ENCODE measurements around the gene RNGTT.
"Not testable (repeated sequence)": the region's sequence is repeated elsewhere in the genome, so short reads cannot be mapped to it uniquely, and the experiment has no call there.

Gene RNGTT

DNA sequence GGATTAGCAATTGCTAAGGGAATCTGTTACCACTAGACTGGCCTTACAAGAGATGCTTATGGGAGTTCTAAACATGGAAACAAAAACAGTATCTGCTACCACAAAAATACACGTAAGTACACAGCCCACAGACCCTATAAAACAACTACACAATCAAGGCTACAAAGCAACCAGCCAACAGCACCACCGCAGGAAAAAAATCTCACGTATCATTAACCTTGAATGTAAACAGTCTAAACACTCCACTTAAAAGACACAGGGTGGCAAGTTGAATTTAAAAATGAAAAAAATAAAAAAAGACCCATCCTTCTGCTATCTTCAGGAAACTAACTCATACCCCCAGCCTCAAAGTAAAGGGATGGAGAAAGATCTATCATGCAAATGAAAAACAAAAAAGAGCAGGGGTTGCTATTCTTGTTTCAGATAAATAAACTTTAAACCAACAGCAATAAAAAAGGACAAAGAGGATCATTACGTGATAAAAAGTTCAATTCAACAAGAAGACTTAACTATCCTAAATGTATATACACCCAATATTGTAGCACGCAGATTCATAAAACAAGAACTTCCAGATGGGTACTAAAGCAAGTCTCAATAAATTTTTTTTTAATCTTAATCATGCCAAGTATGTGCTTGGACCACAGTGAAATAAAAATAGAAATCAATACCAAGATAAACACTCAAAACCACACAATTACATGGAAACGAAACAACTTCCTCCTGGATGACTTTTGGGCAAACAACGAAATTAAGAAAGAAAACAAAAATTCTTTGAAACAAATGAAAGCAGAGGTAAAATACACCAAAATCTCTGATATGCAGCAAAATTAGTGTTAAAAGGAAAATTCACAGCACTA lies 52.3 kb downstream of the RNGTT start:
- no peak for ATAC-seq

DNA sequence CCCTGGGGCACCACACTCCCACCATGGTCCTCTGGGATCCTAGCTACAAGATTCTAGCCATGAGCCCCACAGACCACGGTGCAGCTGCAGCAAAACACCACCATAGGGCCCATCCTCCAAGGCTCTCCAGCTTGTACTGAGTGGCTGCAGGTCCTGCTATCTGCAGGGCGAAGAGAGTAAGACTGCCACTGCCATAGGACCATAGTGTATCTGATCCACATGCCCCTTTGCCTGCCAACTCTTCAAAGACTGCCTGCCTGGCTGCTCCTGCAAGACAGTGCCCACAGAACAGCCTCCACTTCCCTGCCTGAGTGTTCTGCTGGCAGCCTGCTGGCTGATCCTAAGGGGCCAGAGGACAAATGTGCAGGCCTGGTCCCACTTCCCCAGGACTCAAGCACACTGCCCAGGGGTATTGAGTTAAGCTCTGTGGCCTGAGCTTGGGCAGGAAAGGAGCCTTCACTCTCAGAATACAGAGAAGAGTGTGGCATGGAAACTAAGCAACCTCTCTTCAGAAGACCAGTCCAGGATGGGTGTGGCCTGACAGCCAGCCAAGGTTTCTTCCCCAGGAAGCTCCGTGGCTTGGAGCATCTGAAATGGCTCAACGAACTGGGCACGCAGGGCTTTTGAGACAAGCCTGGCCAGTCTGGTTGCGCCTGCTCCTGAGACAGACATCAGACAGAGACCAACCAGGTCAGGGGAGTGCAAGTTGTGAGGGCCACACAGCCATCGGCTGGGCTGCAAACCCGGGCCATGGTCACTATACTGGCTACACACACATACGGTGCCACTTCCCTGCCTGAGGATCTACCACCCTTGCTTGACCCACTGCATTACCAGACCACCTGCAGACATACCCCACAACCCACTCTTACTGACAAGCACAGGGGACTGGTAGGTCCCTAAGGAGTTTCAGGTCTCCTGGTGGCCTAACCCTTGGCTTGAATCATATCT lies 54.5 kb downstream of the RNGTT start:
- no peak for ATAC-seq

DNA sequence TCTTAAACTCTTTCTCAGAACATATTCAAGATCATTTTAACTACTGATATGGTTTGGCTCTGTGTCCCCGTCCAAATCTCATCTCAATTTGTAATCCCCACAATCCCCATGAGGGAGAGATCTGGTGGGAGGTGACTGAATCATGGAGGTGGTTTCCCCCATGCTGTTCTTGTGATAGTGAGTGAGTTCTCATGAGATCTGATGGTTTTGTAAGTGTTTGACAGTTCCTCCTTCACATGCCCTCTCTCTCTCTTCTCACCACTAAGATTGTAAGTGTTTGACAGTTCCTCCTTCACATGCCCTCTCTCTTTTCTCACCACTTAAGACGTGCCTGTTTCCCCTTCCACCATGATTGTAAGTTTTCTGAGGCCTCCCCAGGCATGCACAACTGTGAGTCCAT lies 56.3 kb downstream of the RNGTT start:
- ATAC-seq, result not testable (repeated sequence)

DNA sequence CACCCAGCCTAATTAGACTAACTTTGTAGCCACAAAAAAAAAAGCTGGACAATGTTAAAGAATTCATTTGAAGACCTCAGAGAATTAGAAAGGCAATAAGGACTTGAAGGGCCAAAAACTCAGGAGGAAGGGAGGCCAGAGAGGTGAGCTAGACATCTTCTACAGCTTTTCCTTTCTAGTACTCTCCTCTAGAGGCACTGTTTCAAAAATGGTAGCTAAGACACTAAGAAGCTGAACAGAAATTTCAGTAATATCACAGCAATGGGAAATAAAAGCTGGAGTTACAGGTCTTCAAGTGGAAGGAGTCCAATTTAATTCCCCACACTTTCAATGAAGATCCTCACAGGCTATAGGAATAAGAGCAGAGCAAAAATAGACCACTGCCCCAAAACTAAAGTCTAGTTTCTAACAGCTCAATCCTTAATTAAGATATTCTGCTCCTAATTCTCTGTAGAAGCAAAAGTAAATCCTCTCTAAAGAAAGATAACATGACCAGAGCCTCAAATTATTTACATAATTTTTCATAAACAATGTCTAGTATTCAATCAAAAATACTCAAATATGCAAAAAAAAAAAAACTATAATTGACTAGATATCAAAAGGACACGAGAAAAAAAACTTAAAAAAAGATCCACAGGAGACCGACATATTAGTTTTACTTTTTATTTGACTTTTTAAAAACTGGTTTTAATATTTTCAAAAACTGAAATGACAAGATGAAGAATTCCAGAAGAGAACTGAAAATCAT lies 63.7 kb downstream of the RNGTT start:
- ATAC-seq, result no peak

DNA sequence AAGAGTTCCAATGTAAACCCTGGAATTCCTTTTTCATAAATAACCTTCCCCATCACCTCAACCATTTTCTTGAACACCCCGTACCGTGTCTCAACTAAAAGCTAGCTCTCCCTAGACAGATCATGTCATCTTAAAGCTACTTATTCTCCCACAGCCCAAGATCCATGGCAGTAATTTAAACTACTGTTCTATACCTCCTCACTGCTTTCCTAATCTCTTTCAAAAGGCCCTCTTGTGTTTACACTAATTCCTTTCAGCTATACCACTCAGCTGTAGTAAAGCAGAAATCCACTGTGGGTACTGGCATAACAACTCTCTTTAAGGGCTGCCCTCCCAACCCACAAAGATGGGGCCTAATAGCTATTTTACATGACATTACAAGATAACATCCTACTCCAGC lies 67.5 kb downstream of the RNGTT start:
- ATAC-seq, result no peak

DNA sequence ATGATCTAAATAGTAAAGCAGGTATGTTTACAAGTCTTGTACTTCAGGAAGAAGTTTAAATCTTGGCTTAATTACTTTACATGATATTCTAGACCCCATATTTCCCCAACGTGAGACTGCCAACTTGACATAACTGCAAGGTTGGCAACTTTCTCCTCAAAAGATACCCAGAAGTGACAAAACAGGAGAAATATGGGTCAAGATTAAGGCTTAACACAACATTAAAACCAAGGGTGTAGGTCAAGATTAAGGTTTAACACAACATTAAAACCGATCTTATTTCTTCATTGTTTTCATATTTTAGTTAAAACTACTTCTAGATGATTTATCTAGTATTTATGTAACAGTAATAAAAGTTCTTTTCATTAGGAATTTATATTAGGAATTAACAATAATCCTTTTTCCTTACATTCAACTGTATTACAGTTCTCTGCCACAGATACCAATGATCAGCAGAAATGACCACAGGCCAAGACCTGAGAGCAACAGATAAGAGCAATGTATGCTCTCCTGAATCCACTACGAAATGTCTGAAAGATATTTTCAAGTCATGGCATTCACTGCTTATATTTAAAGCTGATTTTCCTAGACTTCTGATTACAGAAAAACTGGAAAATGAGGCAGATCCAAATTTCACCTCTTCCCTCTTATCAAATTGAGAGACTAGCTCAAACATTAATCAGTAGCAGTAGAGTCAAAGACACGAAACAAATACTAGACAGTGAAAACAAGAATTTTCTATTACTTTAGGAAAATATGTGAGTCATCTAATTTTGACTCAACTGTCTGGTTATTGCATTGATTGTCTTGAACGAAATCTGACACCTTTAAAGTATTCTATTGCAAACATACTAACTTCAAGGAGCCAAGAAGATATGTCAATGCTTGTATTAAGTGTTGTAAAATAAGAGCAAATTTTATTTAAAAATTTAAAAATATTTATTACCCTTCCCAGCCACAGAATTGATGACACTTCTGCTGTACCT lies 72.3 kb downstream of the RNGTT start:
- ATAC-seq, result peak; percentile 45 to 53

DNA sequence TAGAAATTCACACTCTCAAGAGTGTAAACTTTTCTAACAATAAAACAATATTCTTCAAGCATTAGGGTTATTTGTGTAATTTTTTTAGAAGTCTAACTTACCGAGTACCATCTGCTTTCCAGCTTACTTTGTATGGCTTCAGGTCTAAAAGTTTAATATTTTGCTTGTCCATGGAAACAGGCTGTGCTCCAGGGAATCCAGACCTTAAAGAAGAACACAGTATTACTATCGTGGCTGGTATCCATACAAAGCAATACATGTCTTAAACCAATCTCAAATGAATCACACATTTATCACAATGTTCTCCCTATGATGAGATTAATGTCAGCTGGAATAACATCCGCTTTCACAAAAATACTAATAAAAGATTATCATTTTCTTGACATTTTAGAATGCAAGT lies 73.0 kb downstream of the RNGTT start:
- no peak for ATAC-seq

DNA sequence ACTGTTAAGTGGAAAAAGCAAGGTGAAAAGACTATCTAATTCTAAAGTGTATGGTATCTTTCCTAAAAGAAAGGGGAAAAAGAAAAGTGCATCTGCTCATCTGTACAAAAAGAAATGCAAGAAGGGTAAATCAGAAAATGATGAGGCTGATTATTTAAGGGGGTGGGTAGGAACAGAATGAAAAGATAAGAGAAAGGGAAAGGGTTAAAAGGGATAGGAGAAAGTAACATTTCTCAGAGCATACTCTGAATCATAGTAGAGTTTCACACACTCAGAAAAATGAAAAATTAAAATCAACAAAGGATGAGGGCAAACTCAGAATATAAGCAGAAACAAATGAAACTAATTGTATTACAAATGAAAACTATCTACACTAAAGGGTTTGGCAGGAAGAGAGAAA lies 79.1 kb downstream of the RNGTT start:
- no peak for ATAC-seq

DNA sequence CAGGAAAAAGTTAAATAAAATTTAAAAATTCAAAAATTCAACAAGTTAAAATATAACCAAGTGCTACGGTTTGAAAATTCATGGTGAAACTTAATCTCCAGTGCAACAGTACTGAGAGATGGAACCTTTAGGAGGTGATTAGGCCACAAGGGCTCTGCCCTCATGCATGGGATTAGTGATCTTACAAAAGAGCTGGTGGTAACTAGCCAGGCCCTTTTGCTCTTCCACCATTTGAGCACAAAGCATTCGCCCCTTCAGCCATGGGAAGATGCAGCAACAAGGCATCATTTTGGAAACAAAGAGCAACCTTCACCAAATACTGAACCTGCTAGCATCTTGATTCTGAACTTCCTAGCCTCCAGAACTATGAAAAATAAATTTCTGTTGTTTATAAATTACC lies 80.9 kb downstream of the RNGTT start:
- no peak for ATAC-seq

DNA sequence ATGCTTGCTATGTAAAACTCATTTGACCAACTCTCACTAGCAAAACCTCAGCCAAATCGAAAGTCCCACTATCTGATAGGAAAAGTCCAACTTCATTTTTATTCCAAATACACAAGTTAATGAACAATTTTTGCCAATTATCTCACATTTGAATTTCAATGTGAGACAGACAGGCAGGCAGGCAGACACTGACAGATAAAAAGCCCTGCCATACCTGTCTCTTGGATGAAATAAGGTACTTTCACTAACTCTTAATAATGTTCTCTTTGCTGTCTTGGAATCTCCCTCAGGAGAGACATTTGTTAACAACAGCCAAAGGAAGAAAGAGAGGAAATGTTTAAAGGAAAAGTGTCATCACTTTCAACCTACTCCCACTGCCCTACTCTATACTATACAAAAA lies 82.0 kb downstream of the RNGTT start:
- no peak for ATAC-seq

DNA sequence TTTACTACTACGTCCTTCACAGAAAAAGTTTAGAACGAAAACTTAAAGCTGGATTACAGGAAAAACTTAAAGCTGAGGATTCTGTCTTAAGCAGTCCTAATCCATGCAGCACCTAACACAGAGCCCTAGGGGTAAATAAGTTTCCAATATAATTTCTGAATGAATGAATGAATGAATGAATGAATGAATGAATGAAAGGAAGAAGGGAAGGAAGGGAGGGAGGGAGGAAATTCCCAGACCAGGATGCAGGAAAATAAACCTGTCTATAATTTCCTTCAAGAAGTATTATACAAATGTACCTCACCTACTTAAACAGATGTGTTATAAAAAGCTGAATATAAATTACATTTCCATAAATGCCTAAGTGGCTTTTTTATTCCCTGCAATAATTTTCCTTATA lies 83.4 kb downstream of the RNGTT start:
- ATAC-seq, result no peak

DNA sequence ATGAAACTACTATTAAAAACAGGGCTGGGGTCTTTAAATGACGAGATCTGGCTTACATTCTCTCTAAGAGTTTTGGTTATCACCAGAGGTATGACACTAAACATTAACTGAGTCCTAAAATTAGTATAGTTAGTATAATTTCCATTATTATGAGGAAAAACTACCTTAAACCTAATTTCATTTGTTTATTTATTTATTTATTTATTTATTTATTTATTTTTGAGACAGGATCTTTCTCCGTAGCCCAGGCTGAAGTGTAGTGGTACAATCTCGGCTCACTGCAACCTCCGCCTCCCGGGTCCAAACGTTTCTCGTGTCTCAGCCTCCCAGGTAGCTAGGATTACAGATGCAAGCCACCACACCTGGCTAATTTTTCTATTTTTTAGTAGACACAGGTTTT lies 85.5 kb downstream of the RNGTT start:
- no peak for ATAC-seq

DNA sequence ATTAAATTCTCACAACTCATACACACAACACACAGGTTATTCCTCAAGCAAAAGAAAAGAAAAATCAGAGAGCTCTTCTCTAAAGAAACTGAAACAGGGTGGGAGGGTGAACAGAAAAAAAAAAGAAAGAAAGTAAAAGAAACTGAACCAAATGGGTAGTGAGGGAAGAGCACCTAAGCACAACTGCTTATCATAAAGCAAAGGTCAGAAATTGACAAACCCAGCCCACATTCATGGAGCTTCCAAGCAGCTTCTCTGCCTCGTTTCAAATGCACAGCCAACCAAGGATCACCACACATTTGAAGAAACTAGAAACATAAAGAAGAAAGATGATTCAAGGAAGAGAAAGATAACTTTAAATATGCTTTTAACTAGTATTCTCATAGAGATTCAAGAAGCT lies 90.5 kb downstream of the RNGTT start:
- no peak for ATAC-seq

DNA sequence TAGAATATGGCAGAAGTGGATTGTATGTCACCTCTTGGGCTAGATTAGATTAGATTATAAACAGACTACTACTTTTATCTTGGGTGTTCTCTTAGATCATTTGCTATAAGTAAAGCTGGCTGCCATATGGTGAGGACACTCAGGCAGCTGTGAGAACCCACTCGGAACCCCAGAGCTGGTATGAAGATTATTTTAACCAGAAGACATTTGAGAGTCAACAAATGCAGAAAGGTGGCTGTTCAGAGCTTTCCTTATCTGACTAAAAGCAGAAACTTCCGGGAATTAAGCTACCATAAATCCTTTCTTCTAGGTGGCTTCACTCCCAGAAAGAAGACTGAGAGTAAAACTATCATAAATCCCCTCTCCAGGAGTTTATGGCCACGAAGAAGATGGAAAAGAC lies 91.9 kb downstream of the RNGTT start:
- no peak for ATAC-seq

DNA sequence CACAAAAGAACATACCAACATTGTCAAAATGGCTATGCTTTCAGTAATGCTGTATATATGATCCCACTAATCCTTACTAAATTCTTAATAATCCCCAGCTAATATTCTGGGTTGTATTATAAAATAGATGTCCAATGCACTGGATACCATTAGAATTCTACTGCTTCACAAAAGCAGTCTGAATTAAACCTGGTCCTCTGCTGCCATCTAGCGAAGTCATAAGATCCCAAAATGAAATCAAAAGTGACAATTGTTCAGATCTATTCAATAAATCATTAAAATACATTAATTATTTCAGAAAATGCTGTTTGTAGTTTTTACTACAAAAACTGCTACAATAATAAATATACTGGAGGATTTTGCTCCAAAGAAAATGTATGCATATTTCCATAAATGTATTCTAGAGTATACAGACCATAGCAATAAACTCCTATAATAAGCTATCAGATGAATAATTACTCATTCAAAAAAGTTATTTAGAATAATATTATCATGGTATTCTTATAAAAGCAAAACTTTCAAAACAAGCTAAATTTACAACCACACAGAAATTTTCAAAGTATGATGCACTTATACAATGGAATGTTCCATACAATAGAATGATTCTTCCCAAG lies 92.6 kb downstream of the RNGTT start:
- ATAC-seq, result no peak

DNA sequence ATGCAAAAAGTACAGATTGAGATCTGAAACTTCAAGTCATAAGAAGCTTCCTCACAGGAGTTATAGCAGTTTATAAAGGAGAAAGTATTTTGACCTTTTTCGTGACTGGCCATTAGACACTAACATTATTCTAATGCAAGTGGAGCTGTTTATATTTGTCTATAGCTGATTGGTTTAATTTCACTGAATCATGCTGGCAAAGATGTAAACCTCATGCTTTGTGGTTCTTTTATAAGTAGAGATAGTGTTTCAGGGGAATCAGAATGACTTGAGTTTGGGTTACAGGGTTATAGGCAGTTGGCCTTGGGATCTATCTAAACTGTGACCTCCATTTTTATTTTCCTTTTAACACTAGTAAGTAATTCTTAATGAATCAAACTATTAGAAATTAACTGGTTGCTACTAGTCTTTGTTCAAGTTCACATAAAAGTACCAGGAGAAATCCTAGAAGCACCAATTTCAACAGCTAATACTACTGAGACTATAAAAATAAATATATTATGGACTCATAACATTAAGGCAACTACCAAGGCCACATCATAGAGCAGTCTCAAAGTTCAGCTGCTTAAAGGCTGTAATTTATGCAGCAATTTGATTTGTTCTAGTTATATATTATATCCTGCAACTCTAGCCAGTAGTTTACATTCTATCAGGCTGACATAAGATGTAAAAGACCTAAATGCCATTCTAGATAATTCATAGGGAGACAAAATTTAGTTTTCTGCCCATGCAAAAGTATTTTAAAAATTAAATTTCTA lies 94.0 kb downstream of the RNGTT start:
- no peak for ATAC-seq

DNA sequence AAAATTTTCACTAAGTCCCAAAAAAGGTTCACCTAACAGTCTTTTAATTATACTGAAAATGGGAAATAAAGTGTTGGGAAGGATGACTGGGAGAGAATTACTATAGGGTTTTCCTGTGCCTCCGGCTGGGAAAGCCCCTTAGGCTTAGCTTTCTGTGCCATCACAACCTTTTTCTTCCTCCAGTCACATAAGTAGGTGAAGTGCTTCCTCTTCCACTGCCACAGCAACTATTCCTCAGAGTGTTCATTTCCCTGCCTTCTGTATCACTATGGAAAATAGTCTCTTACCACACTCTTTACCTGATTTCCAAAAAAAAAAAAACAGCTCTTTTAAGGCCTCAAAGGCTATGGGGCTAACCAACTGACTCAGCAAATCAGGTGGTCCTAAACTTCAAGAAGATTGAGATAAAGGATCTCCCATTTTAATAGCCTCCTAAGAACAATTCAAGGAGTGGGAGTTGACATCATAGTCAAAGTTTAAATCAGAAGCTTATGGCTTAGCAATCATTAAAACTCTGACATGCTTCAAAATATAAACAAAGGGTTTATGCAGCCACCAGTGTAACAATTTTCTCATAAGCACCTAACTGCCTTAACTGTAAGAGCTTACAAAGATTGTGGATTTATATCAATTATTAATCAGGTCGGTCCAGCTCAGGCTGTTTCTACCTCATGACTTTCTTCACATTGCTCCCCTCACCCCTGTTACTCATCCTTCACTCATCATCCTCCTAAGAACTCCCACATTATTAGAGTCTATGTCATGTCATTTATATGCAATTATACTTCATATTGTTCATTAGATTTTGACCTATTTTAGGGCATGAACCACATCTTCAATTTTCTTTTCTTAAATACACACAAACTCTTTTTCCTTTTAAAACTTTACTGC lies 95.3 kb downstream of the RNGTT start:
- peak in 1 of 2 donors; percentile 39 for ATAC-seq

DNA sequence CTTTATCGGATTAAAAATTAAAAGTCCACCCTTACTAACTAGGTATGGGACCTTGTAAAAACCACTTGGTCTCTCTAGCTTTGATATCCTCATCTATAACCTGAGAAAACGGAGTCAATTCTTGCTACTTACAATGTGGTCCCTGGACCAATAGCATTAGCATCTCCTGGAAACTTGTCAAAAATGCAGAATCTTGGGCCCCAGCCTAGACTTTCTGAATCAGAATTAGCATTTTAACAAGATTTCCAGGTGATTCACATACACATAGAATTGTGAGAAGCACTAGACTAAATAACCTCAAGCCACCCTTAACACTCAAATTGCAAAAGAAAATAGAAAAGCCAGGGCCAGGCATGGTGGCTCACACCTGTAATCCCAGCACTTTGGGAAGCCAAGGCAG lies 96.6 kb downstream of the RNGTT start:
- ATAC-seq, result no peak

DNA sequence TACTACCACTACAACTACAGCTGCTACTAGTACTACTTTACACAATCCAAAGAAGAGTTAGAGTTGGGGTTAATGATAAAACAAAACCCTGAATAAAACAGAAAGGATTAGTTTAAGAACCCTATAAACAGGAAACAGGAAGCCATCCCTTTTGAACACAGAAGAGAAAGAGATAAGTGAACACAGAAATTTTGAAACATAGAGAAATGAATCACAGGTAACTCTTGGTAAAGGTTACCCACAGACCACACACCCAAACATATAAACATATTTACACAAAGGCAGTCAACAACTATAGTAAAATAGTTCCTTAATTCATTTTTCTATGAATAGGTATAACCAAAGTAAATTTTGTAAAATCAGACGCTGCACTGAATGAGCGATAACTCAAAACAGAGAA lies 98.1 kb downstream of the RNGTT start:
- ATAC-seq, result peak; percentile 68 to 77

Measured in activated CD4-positive, CD25-positive, alpha-beta regulatory T cell treated with anti-CD3 and anti-CD28 coated beads, Interleukin-2, amount 50 U/mL, for 24 hours (primary cell).